Measurements from ENCODE around the gene NEB.
A peak's percentile ranks its signal among the peaks of the same experiment; 100 is the strongest.
"Not testable (repeated sequence)": the region's sequence is repeated elsewhere in the genome, so short reads cannot be mapped to it uniquely, and the experiment has no call there.

The NEB gene

DNA sequence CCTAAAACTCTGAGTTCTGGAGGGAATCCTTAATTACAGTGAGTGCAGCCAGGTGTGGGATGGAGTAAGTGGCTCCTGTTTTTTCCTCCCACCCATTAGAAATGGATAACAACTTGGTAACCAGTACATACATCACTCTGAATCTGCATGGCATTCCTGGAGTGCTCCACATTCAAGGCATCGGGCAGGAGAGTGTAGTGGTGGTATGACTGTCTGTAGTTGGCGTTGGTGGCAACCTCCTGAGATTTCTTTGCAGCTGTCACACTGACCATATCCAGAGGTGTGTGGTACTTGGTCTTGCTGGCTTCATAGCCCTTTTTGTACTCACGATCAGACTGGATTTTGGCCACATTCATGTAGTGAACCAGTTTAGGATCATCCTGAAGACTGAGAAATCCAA lies 68.3 kb downstream of the NEB start:
- H3K4me3 ChIP-seq (ENCODE audit: low read length): no peak overlapping the region
- no peak for DNase-seq (ENCODE audit: low read depth, low spot score)

DNA sequence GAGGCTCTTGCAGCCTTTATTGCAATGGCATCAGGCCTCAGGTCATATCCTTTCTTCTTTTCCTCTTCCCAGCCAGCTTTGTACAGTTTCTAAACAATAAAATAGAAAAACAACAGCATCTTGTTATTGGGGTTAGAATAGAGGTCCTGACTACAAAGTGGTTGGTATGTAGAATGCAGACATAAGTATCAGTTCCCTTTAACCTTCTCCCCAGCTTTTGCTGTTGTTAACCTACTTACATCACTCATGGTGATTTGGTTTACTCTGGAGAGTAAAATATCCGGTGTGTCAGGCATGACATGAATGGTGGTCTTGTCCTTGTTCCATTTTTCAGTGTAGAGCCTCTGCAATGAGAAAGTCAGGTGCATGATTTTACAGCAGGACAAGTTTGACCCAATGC lies 69.8 kb downstream of the NEB start:
- no peak overlapping the region for H3K4me3 ChIP-seq (ENCODE audit: low read length)
- DNase-seq (ENCODE audit: low read depth, low spot score): no peak

DNA sequence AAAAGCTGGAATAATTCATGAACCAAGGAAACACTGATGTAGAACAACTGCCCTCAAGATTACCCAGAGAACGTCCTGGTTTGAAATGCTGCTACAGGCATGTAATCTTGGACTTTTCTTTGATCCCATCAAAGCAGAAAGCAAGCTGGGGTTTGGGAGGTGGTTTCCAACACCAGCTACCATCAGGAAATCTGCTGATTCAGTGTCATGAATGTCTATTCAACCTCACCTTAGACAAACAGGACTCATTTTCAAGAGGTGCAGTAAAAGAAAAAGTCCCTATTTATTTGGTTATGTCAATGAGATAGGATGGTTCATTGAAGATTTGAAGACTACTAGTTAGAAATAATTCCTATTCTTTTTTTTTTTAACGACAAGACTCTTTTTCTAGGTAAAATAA lies 72.7 kb downstream of the NEB start:
- no peak for DNase-seq (ENCODE audit: low read depth, low spot score)
- H3K4me3 ChIP-seq (ENCODE audit: low read length): no peak overlapping the region

DNA sequence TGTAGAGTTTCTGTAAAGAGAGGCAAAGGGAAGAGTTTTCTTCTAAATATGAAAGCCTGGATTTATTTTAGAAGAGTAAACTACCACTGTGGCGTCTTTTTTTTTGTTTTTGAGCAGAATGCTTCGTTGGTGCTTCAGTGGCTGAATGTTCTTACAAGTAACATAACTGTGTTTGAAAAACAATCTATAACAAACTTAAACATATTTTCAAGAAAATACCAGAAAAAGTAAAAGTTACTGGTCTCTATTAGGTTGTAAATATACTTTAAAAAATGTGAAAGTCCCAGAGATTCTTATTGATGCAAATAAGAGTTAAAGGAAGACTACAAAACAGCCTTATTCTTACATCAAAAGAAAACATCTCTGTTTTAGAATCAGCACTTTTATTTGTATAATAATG lies 76.2 kb downstream of the NEB start:
- no peak for DNase-seq (ENCODE audit: low read depth, low spot score)
- H3K4me3 ChIP-seq (ENCODE audit: low read length): no peak overlapping the region

DNA sequence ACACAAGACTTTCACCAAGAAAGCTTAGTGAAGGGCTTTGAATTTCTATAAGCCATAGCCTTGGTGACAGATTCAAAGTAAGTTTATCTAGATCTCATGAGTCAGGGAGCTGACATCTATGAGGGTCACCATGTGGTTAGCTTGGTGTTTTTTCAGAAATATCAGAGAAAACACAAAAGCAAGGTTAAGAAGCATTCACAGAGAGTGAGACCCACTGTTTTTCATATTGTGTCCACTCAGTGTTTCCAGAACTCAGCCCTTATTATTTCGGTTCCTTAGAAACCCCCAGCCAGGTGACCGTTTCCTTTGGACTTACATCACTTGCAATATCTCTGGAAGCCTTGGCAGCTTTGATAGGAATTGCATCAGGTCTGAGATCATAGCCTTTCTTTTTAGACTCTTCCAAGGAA lies 76.6 kb downstream of the NEB start:
- DNase-seq (ENCODE audit: low read depth, low spot score): no peak

DNA sequence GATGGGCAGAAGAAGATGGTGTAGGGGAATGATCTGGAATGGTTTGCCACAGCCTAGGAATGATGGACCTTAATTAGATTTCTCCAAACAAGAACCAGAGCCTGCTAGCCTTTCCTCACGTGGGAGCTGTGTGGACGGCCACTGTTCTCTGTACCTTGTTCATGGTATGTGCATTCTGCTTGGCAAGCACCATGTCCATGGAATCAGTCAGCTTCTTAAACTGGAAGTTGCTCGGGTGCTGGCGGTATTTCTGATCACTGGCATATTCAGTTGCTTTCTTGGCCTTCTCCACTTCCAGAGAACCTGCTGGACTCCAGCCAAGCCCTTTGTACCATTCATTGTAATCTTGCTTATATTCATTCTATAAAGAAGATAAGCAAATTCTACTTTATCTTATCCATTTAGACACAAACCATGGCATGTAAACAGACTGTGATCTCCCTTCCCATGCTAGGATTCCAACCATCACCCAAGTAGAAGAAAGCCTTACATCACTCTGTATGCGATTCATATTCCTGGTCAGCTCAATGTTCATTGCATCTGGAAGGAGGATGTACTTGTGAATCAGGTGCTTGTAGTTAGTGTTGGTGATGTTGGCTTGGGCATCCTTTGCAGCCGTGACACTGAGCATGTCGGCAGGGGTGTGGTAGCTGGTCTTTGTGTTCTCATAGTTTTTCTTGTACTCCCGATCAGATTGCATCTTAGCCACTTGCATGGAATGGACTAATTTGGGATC lies 78.4 kb downstream of the NEB start:
- DNase-seq (ENCODE audit: low read depth, low spot score): no peak
- H3K4me3 ChIP-seq (ENCODE audit: low read length): no peak overlapping the region

More for the DNA sequence above, 76.6 kb downstream of the NEB start:
- H3K4me3 ChIP-seq (ENCODE audit: low read length): no peak overlapping the region

DNA sequence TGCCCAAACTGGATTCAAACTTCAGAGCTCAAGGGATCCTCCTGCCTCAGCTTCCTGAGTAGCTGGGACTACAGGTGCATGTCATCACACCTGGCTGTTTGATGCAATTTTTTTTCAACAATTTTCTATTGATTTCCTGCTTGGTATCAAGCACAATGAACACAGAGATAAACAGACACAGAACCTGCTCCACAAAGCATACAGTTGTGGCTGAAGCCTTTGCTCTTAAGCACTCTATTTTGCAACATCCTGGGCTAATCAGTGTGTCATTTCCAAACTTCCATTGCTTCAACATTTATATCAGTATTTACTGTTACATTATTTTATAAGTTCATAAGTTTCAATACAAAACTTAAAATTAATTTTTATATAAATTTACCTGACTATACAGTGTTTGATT lies 79.4 kb downstream of the NEB start:
- no peak overlapping the region for H3K4me3 ChIP-seq (ENCODE audit: low read length)
- DNase-seq (ENCODE audit: low read depth, low spot score): no peak

DNA sequence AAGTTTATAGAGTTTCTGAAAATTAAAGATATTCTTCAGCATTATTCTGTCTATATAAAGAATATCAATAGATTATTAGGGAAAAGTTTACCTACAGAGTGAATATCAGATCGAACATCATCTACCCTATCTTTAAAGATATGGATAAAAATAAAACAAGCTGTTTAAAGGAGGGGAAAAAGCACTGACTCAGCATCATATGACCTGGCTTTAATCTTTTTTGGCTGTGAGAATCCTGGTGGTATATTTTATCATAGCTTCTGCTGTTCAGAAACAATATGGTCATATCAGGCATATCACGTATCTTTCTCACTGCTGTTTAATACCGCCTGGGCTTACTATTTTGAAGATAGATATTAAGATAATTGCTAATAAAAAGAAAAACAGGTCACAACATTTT lies 80.2 kb downstream of the NEB start:
- no peak for DNase-seq (ENCODE audit: low read depth, low spot score)
- no peak overlapping the region for H3K4me3 ChIP-seq (ENCODE audit: low read length)

DNA sequence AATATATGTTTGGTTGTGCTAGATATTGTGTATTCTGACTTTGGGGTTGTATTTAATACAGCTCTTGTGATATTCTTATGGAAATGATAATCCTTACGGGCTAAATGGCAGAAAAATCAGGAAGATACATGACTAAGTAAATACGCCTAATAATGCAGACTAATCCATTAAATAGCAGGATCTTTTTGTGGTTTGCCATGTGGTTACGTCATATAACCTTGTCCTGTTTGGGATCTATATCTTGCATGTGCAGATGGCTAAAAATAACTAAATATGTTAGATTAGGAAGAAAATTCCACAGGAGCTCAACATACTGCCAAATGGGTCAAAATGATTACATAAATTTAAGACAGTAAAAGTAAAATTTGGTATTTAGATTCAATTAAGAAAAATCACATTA lies 83.0 kb downstream of the NEB start:
- no peak overlapping the region for H3K4me3 ChIP-seq (ENCODE audit: low read length)
- no peak for DNase-seq (ENCODE audit: low read depth, low spot score)

DNA sequence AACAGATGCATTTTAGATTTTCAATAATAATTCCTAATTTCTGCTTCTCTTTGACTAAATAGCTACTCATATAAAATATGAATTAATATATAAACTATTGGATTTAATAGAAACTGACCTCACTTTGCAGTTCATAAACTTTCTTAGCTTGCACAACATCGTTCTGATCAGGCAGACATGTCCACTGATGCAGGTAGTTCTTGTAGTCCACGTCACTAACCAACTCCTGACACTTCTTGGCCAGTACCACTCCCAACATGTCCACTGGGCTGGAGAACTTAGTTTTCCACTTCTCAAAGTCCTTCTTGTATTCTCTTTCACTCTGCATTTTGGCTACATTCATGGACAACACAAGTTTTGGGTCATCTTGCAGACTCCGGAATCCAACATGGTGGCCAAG lies 83.8 kb downstream of the NEB start:
- no peak overlapping the region for H3K4me3 ChIP-seq (ENCODE audit: low read length)
- no peak for DNase-seq (ENCODE audit: low read depth, low spot score)

DNA sequence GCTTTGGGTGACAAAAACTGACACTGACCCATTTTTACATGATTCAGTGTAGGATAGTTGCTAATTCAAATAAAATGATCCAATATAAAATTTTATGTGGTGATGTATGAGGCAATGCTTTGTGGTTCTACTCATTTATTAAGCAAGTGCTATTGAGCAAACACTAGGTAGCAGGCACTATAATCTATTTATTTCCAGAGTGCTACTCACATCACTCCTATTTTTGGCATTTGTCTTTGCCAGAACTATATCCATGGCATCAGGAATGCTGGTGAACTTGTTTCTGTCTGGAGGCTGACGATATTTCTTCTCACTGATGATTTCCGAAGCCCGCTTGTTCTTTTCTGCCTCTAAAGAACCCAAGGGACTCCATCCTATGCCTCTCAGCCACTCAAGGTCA lies 84.3 kb downstream of the NEB start:
- no peak overlapping the region for H3K4me3 ChIP-seq (ENCODE audit: low read length)
- no peak for DNase-seq (ENCODE audit: low read depth, low spot score)

DNA sequence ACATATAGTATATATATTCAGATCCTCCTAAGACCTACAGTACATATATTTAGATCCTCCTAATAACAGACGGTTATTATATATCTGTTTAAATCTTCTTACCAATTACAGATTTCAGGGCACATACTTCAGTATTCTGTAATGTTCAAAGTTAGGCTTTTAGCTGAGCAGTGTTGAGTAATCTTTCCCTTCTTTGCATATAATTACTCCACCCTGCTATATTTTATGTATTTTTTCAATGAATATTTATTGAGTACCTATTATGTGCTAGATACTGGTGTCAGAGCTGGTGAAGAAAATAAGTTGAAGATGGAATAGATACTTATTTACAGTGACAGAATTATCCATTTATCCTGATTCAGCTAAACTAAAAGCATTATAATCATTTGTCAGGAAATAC lies 84.9 kb downstream of the NEB start:
- no peak overlapping the region for H3K4me3 ChIP-seq (ENCODE audit: low read length)
- no peak for DNase-seq (ENCODE audit: low read depth, low spot score)

DNA sequence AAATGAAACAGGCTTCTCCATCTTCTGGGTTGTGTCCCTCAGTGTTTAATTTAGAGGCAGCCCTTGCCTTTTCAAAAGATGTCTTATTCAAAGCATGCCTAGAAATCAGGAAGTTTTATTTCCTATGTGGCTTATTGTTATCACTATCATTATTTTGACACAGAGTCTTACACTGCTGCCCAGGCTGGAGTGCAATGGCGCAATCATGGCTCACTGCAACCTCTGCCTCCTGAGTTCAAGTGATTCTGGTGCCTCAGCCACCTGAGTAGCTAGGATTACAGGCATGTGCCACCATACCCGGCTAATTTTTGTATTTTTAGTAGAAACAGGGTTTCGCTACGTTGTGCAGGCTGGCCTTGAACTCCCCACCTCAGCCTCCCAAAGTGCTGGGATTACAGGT lies 87.8 kb downstream of the NEB start:
- not testable (repeated sequence) for DNase-seq (ENCODE audit: low read depth, low spot score)

DNA sequence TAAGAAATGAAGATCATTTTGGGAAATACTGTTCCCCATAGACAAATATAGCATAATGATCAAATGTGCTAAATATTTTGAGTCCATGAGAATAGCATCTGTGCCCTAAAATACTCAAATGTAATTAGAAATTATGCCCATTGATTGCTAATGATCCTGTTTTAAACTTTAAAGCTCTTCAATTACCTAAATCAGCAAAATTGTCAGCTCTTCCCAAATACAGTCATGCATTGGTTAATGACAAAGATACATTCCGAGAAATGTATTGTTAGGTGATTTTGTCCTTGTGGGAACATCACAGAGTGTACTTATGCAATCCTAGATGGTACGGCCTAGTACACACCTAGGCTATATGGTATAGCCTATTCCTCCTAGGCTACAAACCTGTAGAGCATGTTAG lies 89.7 kb downstream of the NEB start:
- no peak for DNase-seq (ENCODE audit: low read depth, low spot score)

More for the DNA sequence above, 87.8 kb downstream of the NEB start:
- H3K4me3 ChIP-seq (ENCODE audit: low read length): not testable (repeated sequence)

DNA sequence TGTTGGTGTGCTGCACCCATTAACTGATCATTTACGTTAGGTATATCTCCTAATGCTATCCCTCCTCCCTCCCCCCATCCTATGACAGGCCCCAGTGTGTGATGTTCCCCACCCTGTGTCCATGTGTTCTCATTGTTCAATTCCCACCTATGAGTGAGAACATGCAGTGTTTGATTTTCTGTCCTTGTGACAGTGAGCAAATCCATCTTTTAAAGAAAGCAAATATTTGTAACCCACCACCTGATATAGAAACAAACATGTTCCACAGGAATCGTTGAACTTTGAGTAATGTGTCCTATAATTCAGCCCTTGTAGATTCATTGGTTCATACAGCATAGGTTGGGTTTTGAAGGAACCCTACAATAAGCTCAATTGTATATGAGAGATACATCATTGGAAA lies 92.4 kb downstream of the NEB start:
- H3K4me3 ChIP-seq (ENCODE audit: low read length); DNase-seq (ENCODE audit: low read depth, low spot score): not testable (repeated sequence)

More for the DNA sequence above, 89.7 kb downstream of the NEB start:
- no peak overlapping the region for H3K4me3 ChIP-seq (ENCODE audit: low read length)

DNA sequence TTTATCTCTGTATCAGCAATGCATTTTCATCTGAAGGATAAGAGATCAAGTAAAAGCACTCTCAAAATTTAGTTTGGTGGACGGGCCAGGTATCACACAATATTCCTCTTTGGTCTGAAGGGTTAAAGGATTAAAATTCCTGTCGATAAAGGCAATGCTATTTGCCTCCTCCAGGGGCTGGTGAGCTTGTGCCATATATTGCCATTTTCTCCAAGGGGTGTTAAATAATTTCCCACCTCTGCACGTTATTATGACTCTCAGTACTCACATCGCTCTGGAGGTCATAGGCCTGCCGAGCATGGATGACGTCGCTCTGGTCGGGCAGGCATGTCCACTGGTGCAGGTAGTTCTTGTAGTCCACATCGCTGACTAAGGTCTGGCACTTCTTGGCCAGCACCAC lies 94.2 kb downstream of the NEB start:
- DNase-seq (ENCODE audit: low read depth, low spot score): no peak
- no peak overlapping the region for H3K4me3 ChIP-seq (ENCODE audit: low read length)

DNA sequence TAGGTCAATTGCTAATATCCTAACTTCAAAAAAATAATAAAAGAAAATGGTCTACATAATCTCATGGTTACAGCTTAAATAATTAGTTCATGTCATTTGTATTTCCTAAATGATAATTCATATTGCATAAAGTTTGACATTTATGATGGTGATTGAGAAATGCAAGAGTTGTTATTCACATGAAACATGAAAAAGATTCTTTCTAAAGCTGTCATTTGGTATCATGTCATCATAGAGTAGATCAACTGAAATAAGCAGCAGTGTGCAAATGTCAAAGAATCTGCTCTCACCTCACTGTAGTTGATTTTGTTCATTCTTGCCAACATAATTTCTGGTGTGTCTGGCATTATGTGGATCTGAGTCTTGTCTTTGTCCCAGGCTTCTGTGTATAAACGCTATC lies 95.3 kb downstream of the NEB start:
- no peak overlapping the region for H3K4me3 ChIP-seq (ENCODE audit: low read length)
- no peak for DNase-seq (ENCODE audit: low read depth, low spot score)

DNA sequence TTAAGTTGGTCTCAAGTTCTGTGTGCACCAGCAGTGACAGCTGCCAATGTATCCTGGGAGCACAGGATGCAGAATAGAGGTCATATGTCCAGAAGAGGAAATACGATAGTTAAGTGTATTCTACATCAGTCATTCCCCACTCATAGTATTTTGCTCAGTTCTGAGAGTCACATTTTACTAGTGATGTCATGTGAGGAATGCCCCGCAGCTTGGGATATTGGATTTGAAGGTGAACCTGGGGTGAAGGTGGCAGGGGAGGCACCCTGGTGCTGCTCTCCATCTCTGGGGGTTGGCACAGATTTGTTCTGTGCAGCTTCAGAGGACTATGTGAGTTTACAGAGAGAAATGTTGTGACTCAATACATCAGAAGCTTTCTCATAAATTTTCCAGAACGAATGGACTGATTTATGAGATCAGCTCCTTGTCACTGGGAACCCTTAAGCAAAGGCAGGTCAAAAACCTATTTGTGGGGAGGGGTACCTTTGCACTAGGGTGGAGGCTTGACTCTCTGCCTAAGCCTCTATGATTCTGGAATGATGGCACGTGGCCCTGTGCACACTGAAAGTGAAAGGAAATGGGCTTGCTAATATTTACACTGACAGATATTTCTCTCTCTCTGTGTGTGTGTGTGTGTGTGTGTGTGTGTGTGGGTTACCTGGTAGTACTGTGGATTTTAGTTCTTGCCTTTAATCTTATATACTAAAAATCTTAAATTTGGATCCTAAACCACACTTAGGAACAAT lies 95.9 kb downstream of the NEB start:
- peak; percentile 3 for DNase-seq (ENCODE audit: low read depth, low spot score)
- no peak overlapping the region for H3K4me3 ChIP-seq (ENCODE audit: low read length)

DNA sequence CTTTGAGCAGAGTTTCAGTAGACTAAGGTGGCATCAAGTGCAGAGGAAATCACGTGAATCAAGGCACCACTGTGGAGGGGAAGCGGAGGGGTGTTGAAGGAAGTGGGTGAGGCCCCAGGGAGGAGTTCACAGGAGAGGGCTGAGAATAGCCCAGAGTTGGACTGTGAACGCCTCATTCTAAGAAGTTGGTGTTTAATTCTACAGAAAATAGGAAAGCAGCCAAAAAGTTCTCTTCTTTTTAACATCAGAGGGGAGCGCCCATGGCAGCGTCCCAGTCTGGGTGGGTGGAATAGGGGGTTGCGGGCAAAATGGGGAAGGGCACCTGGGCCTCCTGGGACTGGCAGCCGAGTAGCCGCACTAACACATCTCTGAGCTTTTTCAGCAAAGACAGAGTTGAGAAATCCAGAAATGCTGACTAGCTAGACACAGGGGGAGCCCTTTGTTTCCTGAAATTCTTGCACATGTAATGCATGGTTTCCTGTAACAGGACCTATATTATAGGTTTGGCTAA lies 97.0 kb downstream of the NEB start:
- no peak overlapping the region for H3K4me3 ChIP-seq (ENCODE audit: low read length)
- peak; percentile 29 for DNase-seq (ENCODE audit: low read depth, low spot score)

DNA sequence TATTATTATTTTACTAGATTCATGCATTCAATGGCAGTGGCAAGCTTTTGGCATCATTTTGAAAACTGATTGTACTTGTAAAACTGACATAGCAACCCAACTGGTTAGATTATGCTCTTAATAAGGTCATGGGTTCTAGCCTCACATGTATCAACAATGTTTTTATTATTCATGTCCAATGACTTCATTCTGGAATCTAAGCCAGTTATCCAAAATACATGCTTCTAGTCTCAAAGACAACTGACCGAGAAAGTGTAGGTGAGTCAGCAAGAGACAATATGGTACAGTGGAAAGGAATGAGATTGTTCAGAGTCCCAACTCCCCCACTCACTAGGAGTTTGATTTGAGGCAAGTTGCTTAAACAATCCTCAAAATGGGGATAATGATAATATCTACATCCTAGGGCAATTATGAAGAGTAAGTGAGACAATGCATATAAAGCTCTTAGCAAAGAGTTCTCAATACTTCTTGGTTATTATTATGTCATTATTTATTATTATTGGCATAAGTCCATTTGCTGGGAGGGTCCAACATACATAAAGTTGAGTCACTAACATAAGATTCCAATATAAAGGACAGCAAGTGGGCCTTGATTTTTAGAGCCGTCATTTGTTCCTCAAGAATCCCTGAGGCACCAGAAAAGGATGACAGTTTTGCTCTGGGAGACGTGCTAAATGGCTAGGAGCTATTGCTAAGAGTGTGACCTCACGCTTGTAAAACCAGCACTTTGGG lies 99.4 kb downstream of the NEB start:
- H3K4me3 ChIP-seq (ENCODE audit: low read length): no peak overlapping the region
- DNase-seq (ENCODE audit: low read depth, low spot score): no peak

Data from Jurkat, Clone E6-1 (cell line).